Subcutaneous adipose tissue (tissue), 4 donors: ENCODE measurements around the gene MYO19. TPM values are rescaled to one million over a fixed set of nuclear protein-coding genes. Genes with fewer than 3 reads are reported as not detected.

ENCODE experiments used
- CTCF ChIP-seq: fragments of 450-650 bp; IDR thresholded peaks from one replicate; pipeline ENCODE4 v1.5.1; 2016; ENCODE audit warnings: low read depth, mild to moderate bottlenecking, control low read depth, antibody characterized with exemption, moderate library complexity
- total RNA-seq, 4 donors: library from RNA; depleted of rRNA; stranded (reverse); fragments of >200 nt; gene quantifications; one replicate each; pipeline ENCODE4 v1.1.0, GENCODE V29; 2016

MYO19 gene
- total RNA-seq, 4 donors from 2014 or later = 33.3 to 76.1 (median 48.1) TPM

- no peak for TF ChIP-seq CTCF
Observed at GRCh38 chr17:36486204-36487194, 48.2 kb downstream of the MYO19 start, which contains the start of gene ZNHIT3. Gene ZNHIT3, plus strand, starts transcription at chr17:36486681. Its CDS starts 19 bp downstream, at chr17:36486700.

- TF ChIP-seq CTCF = no peak
Observed at GRCh38 chr17:36485805-36486203, 48.9 kb downstream of the MYO19 start.

- no peak for TF ChIP-seq CTCF
Observed at GRCh38 chr17:36485027-36485426, 49.6 kb downstream of the MYO19 start.

DNA sequence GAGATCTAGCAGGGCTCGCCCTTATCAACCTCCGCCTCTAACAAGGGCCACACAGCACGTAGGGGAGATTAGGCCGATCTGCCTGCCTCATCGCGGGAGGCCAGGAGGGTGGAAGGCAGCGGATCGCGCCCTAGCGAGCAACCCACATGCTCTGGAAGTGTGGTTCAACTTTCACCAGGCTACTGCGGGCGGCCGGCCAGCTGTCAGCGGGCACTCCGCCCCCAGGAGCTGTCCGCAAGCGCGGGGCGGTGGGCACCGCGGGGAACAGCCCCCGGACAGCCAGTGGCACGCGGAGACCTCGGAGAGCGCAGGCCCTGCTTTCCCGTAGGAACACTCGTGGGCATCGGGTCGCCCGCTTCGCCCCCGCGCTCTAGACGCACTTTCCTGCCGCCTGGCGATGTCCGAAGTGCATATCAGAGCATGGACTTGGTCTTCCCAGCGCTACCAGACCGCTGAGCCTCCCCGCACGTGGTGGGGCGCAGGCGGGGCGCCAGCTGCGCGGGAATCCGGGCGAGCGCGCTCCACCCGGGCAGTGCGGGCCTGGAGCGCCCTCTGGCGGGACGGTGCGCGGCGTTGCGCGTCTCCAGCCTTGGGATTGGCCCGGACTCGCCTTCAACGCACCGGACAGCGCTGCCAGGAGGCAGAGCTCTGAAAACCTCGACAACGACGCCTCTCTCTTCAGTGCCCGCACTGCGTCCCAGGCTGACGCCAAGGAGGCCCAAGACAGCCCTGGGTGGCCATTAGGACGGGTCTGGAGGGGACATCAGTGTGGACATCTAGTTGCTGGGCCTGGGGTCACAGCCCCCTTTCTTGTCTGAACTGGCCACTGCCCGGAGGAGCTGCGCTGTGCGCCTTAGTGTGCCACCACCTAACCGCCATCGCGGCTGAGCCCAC, 51.8 kb downstream of the MYO19 start:
- no peak for TF ChIP-seq CTCF

DNA sequence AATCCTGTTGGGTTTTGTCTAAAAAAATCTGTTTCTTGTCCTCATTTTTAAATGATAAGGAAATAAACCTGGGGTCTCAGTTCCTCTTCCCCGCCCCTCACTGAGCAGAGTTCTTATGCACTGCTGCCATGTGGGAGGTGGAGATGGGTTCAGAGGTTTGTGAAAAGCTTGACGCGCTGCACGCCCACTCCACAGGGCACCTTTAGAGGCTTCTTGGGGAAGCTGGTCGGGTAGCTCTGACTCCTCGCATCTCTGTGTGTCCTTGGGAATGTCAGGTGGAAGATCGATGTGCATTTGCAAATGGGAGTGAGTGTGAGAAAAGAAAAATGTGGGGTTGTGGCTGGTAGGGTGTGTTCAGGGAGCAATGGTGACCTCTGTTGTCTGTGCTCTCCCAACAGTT, 52.8 kb downstream of the MYO19 start:
- TF ChIP-seq CTCF = no peak

DNA sequence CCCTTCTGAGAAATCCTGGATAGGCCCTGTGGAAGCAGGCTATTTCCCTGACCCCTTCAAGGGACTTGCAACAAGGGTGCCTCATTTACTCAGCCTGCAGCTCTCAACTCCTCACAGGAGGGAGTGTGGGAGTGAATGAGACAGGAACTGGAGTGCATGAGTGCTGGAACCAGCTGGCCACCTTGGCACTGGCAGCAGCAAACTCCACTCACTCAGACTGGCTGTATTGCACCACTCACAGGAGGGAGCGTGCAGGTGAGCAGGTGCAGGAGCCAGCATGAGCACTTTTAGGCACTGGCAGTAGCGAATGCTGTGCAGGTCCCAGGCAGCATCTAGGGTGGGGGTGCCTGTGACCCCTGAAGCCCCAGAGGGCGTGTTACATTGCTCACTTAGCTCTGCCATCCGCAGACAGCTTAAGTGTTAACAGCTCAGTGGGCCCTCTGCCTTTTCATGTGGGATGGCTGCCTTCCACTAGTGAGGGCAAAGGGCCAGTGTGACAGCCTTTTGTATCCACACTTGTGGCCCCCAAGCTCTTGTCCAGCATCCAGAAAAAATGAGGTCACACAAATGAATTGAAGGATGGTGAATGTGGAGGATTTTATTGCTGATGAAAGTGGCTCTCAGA, 59.2 kb downstream of the MYO19 start:
- no peak for TF ChIP-seq CTCF
